Activated CD4-positive, alpha-beta T cell treated with anti-CD3 and anti-CD28 coated beads, Interleukin-2, amount 10 ng/mL, durations not matched to agents 7 days and 5 days (primary cell): ENCODE results near the gene ZNF76. TPM values are rescaled to one million over a fixed set of nuclear protein-coding genes. Genes with fewer than 3 reads are reported as not detected.

Experiments used
- CTCF ChIA-PET: fragments of 350-600 bp; sonication (Branson Sonifier 250); formaldehyde crosslinking; loops from one replicate; lab custom pipeline; 2021; ENCODE audit warnings: antibody characterized with exemption; lab: Charles Lee
- POLR2A ChIA-PET: fragments of 350-600 bp; sonication (Branson Sonifier 250); formaldehyde crosslinking; loops from one replicate; lab custom pipeline; 2021; ENCODE audit warnings: antibody characterized with exemption; lab: Charles Lee
- DNase-seq: peaks from one replicate; pipeline ENCODE4 v3.0.0-alpha.2; 2020
- H3K27ac Mint-ChIP-seq: one replicate; pipeline ENCODE4 v1.8.0; 2021; ENCODE audit warnings: mild to moderate bottlenecking, moderate library complexity, mixed read lengths
- H3K27me3 Mint-ChIP-seq: one replicate; pipeline ENCODE4 v1.8.0; 2021; ENCODE audit warnings: mixed read lengths
- H3K36me3 Mint-ChIP-seq: one replicate; pipeline ENCODE4 v1.8.0; 2021; ENCODE audit warnings: low read depth, mixed read lengths
- H3K4me1 Mint-ChIP-seq: one replicate; pipeline ENCODE4 v1.8.0; 2021; ENCODE audit warnings: mixed read lengths
- H3K4me3 Mint-ChIP-seq: one replicate; pipeline ENCODE4 v1.8.0; 2021; ENCODE audit warnings: mild to moderate bottlenecking, moderate library complexity, mixed read lengths
- H3K9me3 Mint-ChIP-seq: one replicate; pipeline ENCODE4 v1.8.0; 2021; ENCODE audit warnings: mixed read lengths
- total RNA-seq, 2 experiments: library from RNA; stranded (reverse); gene quantifications; one replicate each; pipeline ENCODE4 v1.2.3, GENCODE V29; 2021

Gene ZNF76
- total RNA-seq, 2 experiments from 2014 or later = 41.1 to 42.4 TPM

GRCh38 chr6:35240838-35241801, 18.4 kb upstream of the ZNF76 start:
- no peak overlapping the region for H3K4me3 Mint-ChIP-seq
- peaks cover 8% of the 10 kb centered on the region for H3K4me1 Mint-ChIP-seq
- H3K27ac Mint-ChIP-seq = peak overlapping the region; percentile 50
- H3K9me3 Mint-ChIP-seq = no peaks in the 10 kb centered on the region
- no peaks in the 10 kb centered on the region for H3K27me3 Mint-ChIP-seq
- POLR2A ChIA-PET = interaction anchor here (0.6 kb wide), 1 partner anchor 450 kb away, joined by 3 read pairs; no protein-coding TSS in a partner anchor
- no peaks in the 10 kb centered on the region for H3K36me3 Mint-ChIP-seq
- peak; percentile 76 for DNase-seq
- CTCF ChIA-PET = interaction anchor here (0.6 to 3.4 kb wide), 22 partner anchors 9 to 330 kb away, joined by 3 to 21 read pairs (median 3); no protein-coding TSS in a partner anchor

- H3K9me3 Mint-ChIP-seq = no peaks in the 10 kb centered on the region
- no peak for DNase-seq
- POLR2A ChIA-PET = no interaction called here
- peaks cover 8% of the 10 kb centered on the region for H3K4me1 Mint-ChIP-seq
- CTCF ChIA-PET = interaction anchor here (1.2 kb wide), 2 partner anchors 14 to 37 kb away, joined by 3 read pairs; no protein-coding TSS in a partner anchor
- no peaks in the 10 kb centered on the region for H3K27me3 Mint-ChIP-seq
- no peak overlapping the region for H3K27ac Mint-ChIP-seq
- no peak overlapping the region for H3K4me3 Mint-ChIP-seq
- no peaks in the 10 kb centered on the region for H3K36me3 Mint-ChIP-seq
Measured at GRCh38 chr6:35242486-35242885, 17.0 kb upstream of the ZNF76 start.

- no peaks in the 10 kb centered on the region for H3K36me3 Mint-ChIP-seq
- no peaks in the 10 kb centered on the region for H3K27me3 Mint-ChIP-seq
- no peaks in the 10 kb centered on the region for H3K9me3 Mint-ChIP-seq
- DNase-seq = no peak
- ChIA-PET POLR2A (no interaction called here), CTCF (no interaction called here)
- peaks cover 12% of the 10 kb centered on the region for H3K4me1 Mint-ChIP-seq
- H3K4me3 Mint-ChIP-seq = no peak overlapping the region
- H3K27ac Mint-ChIP-seq = no peak overlapping the region
Measured at GRCh38 chr6:35242906-35243305, 16.6 kb upstream of the ZNF76 start.

GRCh38 chr6:35243386-35243958, 16.1 kb upstream of the ZNF76 start:
- ChIA-PET CTCF (interaction anchor here (1.7 kb wide), 1 partner anchor 12 kb away, joined by 5 read pairs; no protein-coding TSS in a partner anchor), POLR2A (no interaction called here)
- DNase-seq = no peak
- no peak overlapping the region for H3K4me3 Mint-ChIP-seq
- H3K36me3 Mint-ChIP-seq = no peaks in the 10 kb centered on the region
- no peaks in the 10 kb centered on the region for H3K9me3 Mint-ChIP-seq
- no peaks in the 10 kb centered on the region for H3K27me3 Mint-ChIP-seq
- H3K27ac Mint-ChIP-seq = no peak overlapping the region
- peaks cover 18% of the 10 kb centered on the region for H3K4me1 Mint-ChIP-seq

- Mint-ChIP-seq H3K4me3 (no peak overlapping the region), H3K36me3 (no peaks in the 10 kb centered on the region), H3K27ac (no peak overlapping the region), H3K4me1 (peaks cover 24% of the 10 kb centered on the region), H3K27me3 (no peaks in the 10 kb centered on the region), H3K9me3 (no peaks in the 10 kb centered on the region)
- DNase-seq = no peak
- POLR2A ChIA-PET = no interaction called here
- CTCF ChIA-PET = interaction anchor here (1.2 to 1.7 kb wide), 2 partner anchors 13 to 15 kb away, joined by 3 to 5 read pairs; no protein-coding TSS in a partner anchor
Measured at GRCh38 chr6:35244551-35244950, 15.0 kb upstream of the ZNF76 start.

- Mint-ChIP-seq H3K36me3 (no peaks in the 10 kb centered on the region), H3K4me3 (no peak overlapping the region), H3K9me3 (no peaks in the 10 kb centered on the region), H3K27ac (no peak overlapping the region), H3K4me1 (peaks cover 19% of the 10 kb centered on the region), H3K27me3 (no peaks in the 10 kb centered on the region)
- DNase-seq = no peak
- POLR2A ChIA-PET = no interaction called here
- CTCF ChIA-PET = interaction anchor here (1.3 to 3.8 kb wide), 3 partner anchors 11 to 20 kb away, joined by 4 to 18 read pairs (median 6); partner anchors contain the start of gene ZNF76
Measured at GRCh38 chr6:35247642-35248231, 11.8 kb upstream of the ZNF76 start.

GRCh38 chr6:35248300-35248699, 11.2 kb upstream of the ZNF76 start:
- CTCF ChIA-PET = interaction anchor here (1.3 to 3.8 kb wide), 4 partner anchors 10 to 33 kb away, joined by 4 to 18 read pairs (median 6); partner anchors contain the start of gene ZNF76
- Mint-ChIP-seq H3K9me3 (no peaks in the 10 kb centered on the region), H3K27me3 (no peaks in the 10 kb centered on the region), H3K4me3 (no peak overlapping the region), H3K4me1 (peaks cover 19% of the 10 kb centered on the region), H3K36me3 (no peaks in the 10 kb centered on the region), H3K27ac (no peak overlapping the region)
- POLR2A ChIA-PET = interaction anchor here (0.9 kb wide), 1 partner anchor 11 kb away, joined by 4 read pairs; no protein-coding TSS in a partner anchor
- DNase-seq = no peak

GRCh38 chr6:35248965-35249364, 10.6 kb upstream of the ZNF76 start:
- H3K36me3 Mint-ChIP-seq = no peaks in the 10 kb centered on the region
- no peak overlapping the region for H3K4me3 Mint-ChIP-seq
- H3K9me3 Mint-ChIP-seq = no peaks in the 10 kb centered on the region
- no peaks in the 10 kb centered on the region for H3K27me3 Mint-ChIP-seq
- H3K27ac Mint-ChIP-seq = no peak overlapping the region
- ChIA-PET POLR2A (interaction anchor here (0.9 kb wide), 1 partner anchor 10 kb away, joined by 4 read pairs; no protein-coding TSS in a partner anchor), CTCF (interaction anchor here (0.6 to 3.8 kb wide), 5 partner anchors 9 to 67 kb away, joined by 3 to 18 read pairs (median 5); partner anchors contain the start of gene ZNF76)
- peaks cover 19% of the 10 kb centered on the region for H3K4me1 Mint-ChIP-seq
- no peak for DNase-seq

- POLR2A ChIA-PET = no interaction called here
Measured at GRCh38 chr6:35251949-35252348, 7.6 kb upstream of the ZNF76 start.

GRCh38 chr6:35253249-35253648, 6.3 kb upstream of the ZNF76 start:
- Mint-ChIP-seq H3K27me3 (no peaks in the 10 kb centered on the region), H3K9me3 (no peaks in the 10 kb centered on the region), H3K4me1 (peaks cover 15% of the 10 kb centered on the region), H3K36me3 (no peaks in the 10 kb centered on the region), H3K4me3 (no peak overlapping the region), H3K27ac (no peak overlapping the region)
- ChIA-PET CTCF (no interaction called here), POLR2A (no interaction called here)
- no peak for DNase-seq

More at GRCh38 chr6:35251949-35252348, 7.6 kb upstream of the ZNF76 start:
- no peaks in the 10 kb centered on the region for H3K9me3 Mint-ChIP-seq
- CTCF ChIA-PET = no interaction called here
- no peaks in the 10 kb centered on the region for H3K27me3 Mint-ChIP-seq
- H3K4me1 Mint-ChIP-seq = peaks cover 19% of the 10 kb centered on the region
- H3K27ac Mint-ChIP-seq = no peak overlapping the region
- DNase-seq = no peak
- no peaks in the 10 kb centered on the region for H3K36me3 Mint-ChIP-seq
- no peak overlapping the region for H3K4me3 Mint-ChIP-seq

GRCh38 chr6:35258336-35258735, 1.2 kb upstream of the ZNF76 start:
- POLR2A ChIA-PET = interaction anchor here (0.9 kb wide), 1 partner anchor 10 kb away, joined by 4 read pairs; no protein-coding TSS in a partner anchor
- Mint-ChIP-seq H3K27ac (peak overlapping the region; percentile 94), H3K27me3 (no peaks in the 10 kb centered on the region), H3K4me1 (peaks cover 43% of the 10 kb centered on the region), H3K36me3 (no peaks in the 10 kb centered on the region), H3K4me3 (peak overlapping the region; percentile 97), H3K9me3 (no peaks in the 10 kb centered on the region)
- no peak for DNase-seq
- CTCF ChIA-PET = interaction anchor here (0.8 to 3.2 kb wide), 6 partner anchors 9 to 262 kb away, joined by 3 to 18 read pairs (median 4); no protein-coding TSS in a partner anchor

- Mint-ChIP-seq H3K27ac (peak overlapping the region; percentile 94), H3K4me1 (peaks cover 47% of the 10 kb centered on the region), H3K36me3 (no peaks in the 10 kb centered on the region), H3K9me3 (no peaks in the 10 kb centered on the region), H3K27me3 (no peaks in the 10 kb centered on the region), H3K4me3 (peak overlapping the region; percentile 97)
- POLR2A ChIA-PET = interaction anchor here (0.9 kb wide), 1 partner anchor 10 kb away, joined by 4 read pairs; no protein-coding TSS in a partner anchor
- DNase-seq = no peak
- CTCF ChIA-PET = interaction anchor here (0.8 to 3.2 kb wide), 5 partner anchors 9 to 262 kb away, joined by 3 to 18 read pairs (median 4); no protein-coding TSS in a partner anchor
Measured at GRCh38 chr6:35258858-35259193, 709 bp upstream of the ZNF76 start.
